ENCODE results near the gene FREM3. TPM values are rescaled to one million over a fixed set of nuclear protein-coding genes. Genes with fewer than 3 reads are reported as not detected.

The FREM3 gene
- total RNA-seq, 1 donor from 2014 or later: 0.38 TPM

DNA sequence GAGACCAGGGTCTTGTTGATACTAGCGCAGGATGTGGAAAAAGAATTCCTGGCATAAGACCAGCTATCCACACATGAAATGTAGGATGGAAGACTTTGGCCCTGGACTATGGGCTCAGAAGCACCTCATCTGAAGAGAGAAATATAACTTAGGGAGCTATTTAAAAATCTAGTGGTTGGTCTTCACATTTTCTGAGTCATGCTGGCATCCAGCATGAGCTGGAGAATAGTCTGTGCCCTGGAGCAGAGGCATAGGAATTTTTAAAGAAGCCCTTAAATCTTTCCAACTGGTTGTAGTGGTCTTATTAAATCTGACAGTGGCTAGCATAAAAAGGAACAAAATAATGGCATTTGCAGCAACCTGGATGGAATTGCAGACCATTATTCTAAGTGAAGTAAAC lies 100.6 kb downstream of the FREM3 start:
- intact Hi-C loops (cut with DNase I): no loop called here

DNA sequence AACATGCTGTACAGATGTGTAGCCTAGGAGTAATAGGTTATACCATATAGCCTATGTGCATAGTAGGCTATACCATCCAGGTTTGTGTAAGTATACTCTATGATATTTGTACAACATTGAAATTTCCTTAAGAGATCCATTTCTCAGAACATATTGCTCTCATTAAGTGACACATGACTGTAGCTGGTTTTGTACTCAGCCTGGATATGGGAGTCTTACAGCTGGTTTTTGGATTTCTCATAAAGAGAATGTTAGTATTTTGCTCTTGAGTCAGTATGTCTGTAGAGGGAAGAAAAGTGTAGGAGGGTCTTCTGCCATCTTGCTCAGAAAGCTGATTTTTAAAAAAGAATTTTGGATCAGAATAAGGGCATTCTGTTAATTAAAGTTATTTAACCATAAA lies 101.7 kb downstream of the FREM3 start:
- H3K4me3 ChIP-seq: no peak overlapping the region
- H3K27ac ChIP-seq: no peak overlapping the region
- DNase-seq (no peak), ATAC-seq (no peak)
- H3K9me3 ChIP-seq: no peaks in the 10 kb centered on the region
- H3K27me3 ChIP-seq (ENCODE audit: low read depth): no peaks in the 10 kb centered on the region
- intact Hi-C loops (cut with DNase I): no loop called here
- TF ChIP-seq, protein P1, sequence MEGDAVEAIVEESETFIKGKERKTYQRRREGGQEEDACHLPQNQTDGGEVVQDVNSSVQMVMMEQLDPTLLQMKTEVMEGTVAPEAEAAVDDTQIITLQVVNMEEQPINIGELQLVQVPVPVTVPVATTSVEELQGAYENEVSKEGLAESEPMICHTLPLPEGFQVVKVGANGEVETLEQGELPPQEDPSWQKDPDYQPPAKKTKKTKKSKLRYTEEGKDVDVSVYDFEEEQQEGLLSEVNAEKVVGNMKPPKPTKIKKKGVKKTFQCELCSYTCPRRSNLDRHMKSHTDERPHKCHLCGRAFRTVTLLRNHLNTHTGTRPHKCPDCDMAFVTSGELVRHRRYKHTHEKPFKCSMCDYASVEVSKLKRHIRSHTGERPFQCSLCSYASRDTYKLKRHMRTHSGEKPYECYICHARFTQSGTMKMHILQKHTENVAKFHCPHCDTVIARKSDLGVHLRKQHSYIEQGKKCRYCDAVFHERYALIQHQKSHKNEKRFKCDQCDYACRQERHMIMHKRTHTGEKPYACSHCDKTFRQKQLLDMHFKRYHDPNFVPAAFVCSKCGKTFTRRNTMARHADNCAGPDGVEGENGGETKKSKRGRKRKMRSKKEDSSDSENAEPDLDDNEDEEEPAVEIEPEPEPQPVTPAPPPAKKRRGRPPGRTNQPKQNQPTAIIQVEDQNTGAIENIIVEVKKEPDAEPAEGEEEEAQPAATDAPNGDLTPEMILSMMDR (IDR thresholded peaks at IDR 0.05): no peak
- no peaks in the 10 kb centered on the region for H3K4me1 ChIP-seq
- no peaks in the 10 kb centered on the region for H3K36me3 ChIP-seq

More for the DNA sequence above, 100.6 kb downstream of the FREM3 start:
- TF ChIP-seq, protein P1 (IDR thresholded peaks at IDR 0.05): no peak
- H3K27me3 ChIP-seq (ENCODE audit: low read depth): no peaks in the 10 kb centered on the region
- no peak overlapping the region for H3K27ac ChIP-seq
- ATAC-seq: no peak
- H3K4me3 ChIP-seq: no peak overlapping the region
- no peaks in the 10 kb centered on the region for H3K9me3 ChIP-seq
- DNase-seq: no peak
- no peaks in the 10 kb centered on the region for H3K36me3 ChIP-seq
- H3K4me1 ChIP-seq: no peaks in the 10 kb centered on the region

DNA sequence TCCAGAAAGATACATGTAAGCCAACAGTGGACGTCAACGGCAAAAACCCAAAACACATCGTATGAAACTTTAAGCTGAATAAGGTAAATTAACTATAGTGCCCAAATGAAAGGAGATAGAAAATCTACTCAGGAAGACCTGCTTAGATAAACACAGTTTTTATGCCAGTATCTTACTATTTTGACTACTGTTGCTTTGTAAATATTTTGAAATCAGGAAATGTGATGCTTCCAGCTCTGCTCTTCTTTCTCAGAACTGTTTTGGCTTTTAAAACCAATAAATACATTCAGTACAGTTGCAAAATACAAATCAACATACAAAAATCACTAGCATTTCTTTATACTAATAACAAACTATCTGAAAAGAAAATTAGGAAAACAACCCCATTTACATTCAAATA lies 103.2 kb downstream of the FREM3 start:
- TF ChIP-seq, protein P1 (IDR thresholded peaks at IDR 0.05): no peak
- H3K4me1 ChIP-seq: no peaks in the 10 kb centered on the region
- ATAC-seq (no peak), DNase-seq (no peak)
- no peak overlapping the region for H3K27ac ChIP-seq
- H3K9me3 ChIP-seq: no peaks in the 10 kb centered on the region
- H3K36me3 ChIP-seq: no peaks in the 10 kb centered on the region
- intact Hi-C loops (cut with DNase I): no loop called here
- no peak overlapping the region for H3K4me3 ChIP-seq
- no peaks in the 10 kb centered on the region for H3K27me3 ChIP-seq (ENCODE audit: low read depth)

DNA sequence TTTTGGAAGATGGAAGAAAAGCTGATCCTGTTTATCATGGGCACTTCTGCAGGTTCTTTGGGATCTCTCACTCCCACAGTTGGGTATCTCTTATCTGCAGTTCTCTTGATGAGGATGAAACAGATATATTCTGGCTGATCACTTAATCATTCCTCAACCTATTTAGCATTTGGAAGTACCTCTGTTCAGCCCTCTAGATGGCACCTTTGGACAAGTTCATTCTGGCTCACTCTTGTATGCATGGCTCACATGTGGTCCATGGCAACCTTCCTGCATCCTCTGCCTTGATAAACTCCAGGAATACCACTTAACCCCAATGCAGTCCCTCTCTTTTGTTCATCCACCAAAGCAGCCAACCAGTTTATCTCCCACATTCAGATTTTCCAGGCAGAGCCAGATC lies 112.8 kb downstream of the FREM3 start:
- ATAC-seq: no peak
- Histone ChIP-seq H3K9me3 (peaks cover 9% of the 10 kb centered on the region), H3K36me3 (no peaks in the 10 kb centered on the region), H3K27ac (no peak overlapping the region), H3K4me1 (no peaks in the 10 kb centered on the region), H3K27me3 (ENCODE audit: low read depth) (no peaks in the 10 kb centered on the region), H3K4me3 (no peak overlapping the region)
- DNase-seq: no peak
- intact Hi-C loops (cut with DNase I): no loop called here
- TF ChIP-seq, protein P1 (IDR thresholded peaks at IDR 0.05): no peak

DNA sequence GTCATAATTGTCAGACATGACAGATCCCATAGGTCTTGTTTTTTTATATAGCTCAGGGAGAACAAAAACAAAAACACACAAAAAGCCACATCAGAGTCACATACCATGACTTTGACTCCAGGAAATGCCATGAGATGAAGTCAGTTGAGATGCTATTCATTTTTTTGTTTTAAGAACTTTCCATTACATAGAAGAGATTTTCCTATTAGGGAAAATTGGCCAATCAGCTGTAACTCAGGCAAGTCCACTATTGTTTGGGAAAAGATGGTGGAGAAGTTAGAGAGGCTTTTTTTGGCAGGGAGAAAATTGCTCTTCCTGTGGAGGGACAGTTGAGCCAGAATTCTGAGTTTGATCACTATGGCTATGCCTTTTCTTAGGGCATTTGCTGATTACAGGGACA lies 114.4 kb downstream of the FREM3 start:
- ATAC-seq: no peak
- H3K9me3 ChIP-seq: peaks cover 9% of the 10 kb centered on the region
- intact Hi-C loops (cut with DNase I): no loop called here
- DNase-seq: no peak
- H3K36me3 ChIP-seq: no peaks in the 10 kb centered on the region
- H3K4me3 ChIP-seq: no peak overlapping the region
- no peak overlapping the region for H3K27ac ChIP-seq
- H3K4me1 ChIP-seq: no peaks in the 10 kb centered on the region
- TF ChIP-seq, protein P1 (IDR thresholded peaks at IDR 0.05): no peak
- no peaks in the 10 kb centered on the region for H3K27me3 ChIP-seq (ENCODE audit: low read depth)

DNA sequence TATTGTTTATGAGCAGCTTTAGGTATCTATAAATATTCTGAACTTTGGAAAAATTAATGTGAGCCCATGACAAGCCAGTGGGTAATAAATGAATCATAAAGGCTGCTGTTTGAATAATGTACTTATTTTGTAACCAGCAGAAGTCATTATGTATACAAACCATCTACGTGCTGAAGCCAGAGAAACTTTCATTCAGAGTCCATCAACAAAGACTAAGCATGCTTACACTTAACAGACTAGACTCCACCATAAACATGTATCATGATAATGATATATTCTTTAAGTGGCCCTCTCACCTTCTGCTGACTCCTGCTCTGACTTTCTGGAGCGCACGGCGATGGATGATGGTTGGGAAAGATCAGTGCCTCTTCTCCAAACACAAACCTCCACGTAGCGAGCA lies 114.9 kb downstream of the FREM3 start:
- TF ChIP-seq, protein P1 (IDR thresholded peaks at IDR 0.05): no peak
- Histone ChIP-seq H3K27me3 (ENCODE audit: low read depth) (no peaks in the 10 kb centered on the region), H3K4me1 (no peaks in the 10 kb centered on the region), H3K27ac (no peak overlapping the region), H3K9me3 (peaks cover 9% of the 10 kb centered on the region), H3K4me3 (no peak overlapping the region), H3K36me3 (no peaks in the 10 kb centered on the region)
- intact Hi-C loops (cut with DNase I): no loop called here
- ATAC-seq: no peak
- no peak for DNase-seq
